Thoracic aorta (tissue), 2 donors: ENCODE data around the gene PLVAP. TPM values are rescaled to one million over a fixed set of nuclear protein-coding genes. Genes with fewer than 3 reads are reported as not detected.

Experiments used
- ATAC-seq: fragments of 150-250 bp; one replicate; pipeline ENCODE4 v1.8.0; 2017; ENCODE audit warnings: low read depth; ENCODE audit not compliant: insufficient number of reproducible peaks, low FRiP score
- DNase-seq: peaks from one replicate; pipeline ENCODE4 v3.0.0-alpha.2; 2020; ENCODE audit warnings: low spot score
- H3K27ac ChIP-seq, 2 donors: fragments of 200-600 bp; sonication (generic); 1 replicate in 1 of 2; 2 replicates in 1 of 2; pipeline ENCODE4 v1.5.1; 2016; ENCODE audit warnings: mild to moderate bottlenecking in 2 of 2, moderate library complexity in 2 of 2
- H3K27me3 ChIP-seq: fragments of 200-600 bp; sonication (generic); replicated peaks from 2 replicates; pipeline ENCODE4 v1.6.0; 2016; ENCODE audit warnings: mild to moderate bottlenecking; ENCODE audit not compliant: insufficient read depth
- H3K36me3 ChIP-seq: fragments of 200-600 bp; sonication (generic); one replicate; pipeline ENCODE4 v1.5.1; 2016
- H3K4me1 ChIP-seq, 2 donors: fragments of 200-600 bp; sonication (generic); 1 replicate in 1 of 2; 2 replicates in 1 of 2; pipeline versions ENCODE4 v1.5.1 to v1.6.0; 2016; ENCODE audit warnings: low read depth in 2 of 2, mild to moderate bottlenecking in 1 of 2; ENCODE audit not compliant: control insufficient read depth in 1 of 2
- H3K4me3 ChIP-seq: fragments of 200-600 bp; sonication (generic); 2 replicates; pipeline ENCODE4 v1.5.1; 2016; ENCODE audit warnings: mild to moderate bottlenecking
- H3K9me3 ChIP-seq: fragments of 200-600 bp; sonication (generic); 2 replicates; pipeline ENCODE4 v1.5.1; 2016
- total RNA-seq, 2 donors: library from RNA; depleted of rRNA; stranded (reverse); fragments of >200 nt; gene quantifications; one replicate each; pipeline versions ENCODE4 v1.1.0 to v1.2.3, GENCODE V29; 2016
- TF ChIP-seq, protein P1 (sequence below): fragments of 200-600 bp; sonication (generic); IDR thresholded peaks from one replicate; pipeline ENCODE4 v1.5.1; 2019; ENCODE audit warnings: antibody characterized with exemption

The PLVAP gene
- total RNA-seq, 2 donors from 2014 or later = 120 to 126 TPM

DNA sequence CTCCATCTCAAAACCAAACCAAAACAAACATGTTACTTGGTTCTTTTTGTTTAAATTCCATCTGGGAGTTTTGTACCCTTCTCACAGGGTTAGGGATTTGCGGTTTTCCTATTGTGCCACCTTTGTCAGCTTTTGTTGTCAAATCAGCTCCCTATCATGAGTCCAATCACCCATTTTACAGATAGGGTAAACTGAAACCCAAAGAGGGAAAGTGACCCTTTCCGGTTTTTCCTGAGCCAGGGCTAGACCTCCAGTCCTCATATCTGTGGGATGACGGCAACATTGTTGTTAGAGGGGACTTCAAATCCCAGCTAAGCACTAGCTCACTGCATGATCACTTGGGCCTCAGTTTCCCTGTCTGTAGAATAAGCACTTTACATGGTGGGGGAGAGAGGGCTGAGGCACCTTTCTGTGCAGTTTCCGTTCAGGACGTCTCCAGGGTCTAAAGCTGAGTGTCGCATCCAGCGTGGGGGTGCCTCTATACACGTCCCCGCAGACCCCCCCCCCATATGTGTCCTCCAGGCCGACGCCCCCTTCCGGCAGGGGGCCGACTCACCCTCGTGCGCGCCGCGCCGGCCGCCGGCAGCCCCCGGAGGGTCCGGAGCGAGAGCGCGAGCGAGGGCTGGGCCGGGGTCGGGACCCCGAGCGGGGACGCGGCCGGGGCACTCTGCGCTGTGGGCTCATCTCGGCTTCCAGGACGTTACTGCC, 13.0 kb upstream of the PLVAP start:
- peak overlapping the region; percentile 83 for H3K4me3 ChIP-seq
- H3K27me3 ChIP-seq = no peaks in the 10 kb centered on the region
- DNase-seq = no peak
- H3K36me3 ChIP-seq = no peaks in the 10 kb centered on the region
- TF ChIP-seq, protein P1, sequence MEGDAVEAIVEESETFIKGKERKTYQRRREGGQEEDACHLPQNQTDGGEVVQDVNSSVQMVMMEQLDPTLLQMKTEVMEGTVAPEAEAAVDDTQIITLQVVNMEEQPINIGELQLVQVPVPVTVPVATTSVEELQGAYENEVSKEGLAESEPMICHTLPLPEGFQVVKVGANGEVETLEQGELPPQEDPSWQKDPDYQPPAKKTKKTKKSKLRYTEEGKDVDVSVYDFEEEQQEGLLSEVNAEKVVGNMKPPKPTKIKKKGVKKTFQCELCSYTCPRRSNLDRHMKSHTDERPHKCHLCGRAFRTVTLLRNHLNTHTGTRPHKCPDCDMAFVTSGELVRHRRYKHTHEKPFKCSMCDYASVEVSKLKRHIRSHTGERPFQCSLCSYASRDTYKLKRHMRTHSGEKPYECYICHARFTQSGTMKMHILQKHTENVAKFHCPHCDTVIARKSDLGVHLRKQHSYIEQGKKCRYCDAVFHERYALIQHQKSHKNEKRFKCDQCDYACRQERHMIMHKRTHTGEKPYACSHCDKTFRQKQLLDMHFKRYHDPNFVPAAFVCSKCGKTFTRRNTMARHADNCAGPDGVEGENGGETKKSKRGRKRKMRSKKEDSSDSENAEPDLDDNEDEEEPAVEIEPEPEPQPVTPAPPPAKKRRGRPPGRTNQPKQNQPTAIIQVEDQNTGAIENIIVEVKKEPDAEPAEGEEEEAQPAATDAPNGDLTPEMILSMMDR = no peak
- ATAC-seq = no peak
- no peaks in the 10 kb centered on the region for H3K9me3 ChIP-seq
- peaks cover 3 to 18% of the 10 kb centered on the region in 2 donors for H3K4me1 ChIP-seq
- no peak overlapping the region for H3K27ac ChIP-seq

DNA sequence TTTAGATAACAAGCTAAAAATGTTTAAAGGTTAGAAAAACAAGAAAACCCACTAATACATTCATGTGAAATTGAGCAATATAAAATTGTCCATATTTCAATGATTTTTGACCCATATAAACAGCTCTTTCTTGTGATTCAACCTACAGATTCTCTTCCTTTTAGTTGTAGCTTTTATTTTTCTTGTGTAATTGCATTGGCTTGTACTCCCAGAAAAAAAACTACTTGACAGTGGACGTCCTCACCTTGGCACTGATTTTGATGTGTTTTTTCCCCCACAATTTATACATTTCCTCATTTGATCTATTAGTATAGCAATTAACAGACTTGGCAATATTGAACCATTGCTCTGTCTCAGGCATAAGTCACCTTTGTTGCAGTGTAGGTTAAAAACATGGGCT, 12.1 kb upstream of the PLVAP start:
- H3K4me1 ChIP-seq = peaks cover 3 to 18% of the 10 kb centered on the region in 2 donors
- H3K27ac ChIP-seq = no peak overlapping the region
- H3K27me3 ChIP-seq = no peaks in the 10 kb centered on the region
- no peak overlapping the region for H3K4me3 ChIP-seq
- TF ChIP-seq, protein P1 = no peak
- H3K9me3 ChIP-seq = no peaks in the 10 kb centered on the region
- no peaks in the 10 kb centered on the region for H3K36me3 ChIP-seq
- DNase-seq (no peak), ATAC-seq (no peak)

DNA sequence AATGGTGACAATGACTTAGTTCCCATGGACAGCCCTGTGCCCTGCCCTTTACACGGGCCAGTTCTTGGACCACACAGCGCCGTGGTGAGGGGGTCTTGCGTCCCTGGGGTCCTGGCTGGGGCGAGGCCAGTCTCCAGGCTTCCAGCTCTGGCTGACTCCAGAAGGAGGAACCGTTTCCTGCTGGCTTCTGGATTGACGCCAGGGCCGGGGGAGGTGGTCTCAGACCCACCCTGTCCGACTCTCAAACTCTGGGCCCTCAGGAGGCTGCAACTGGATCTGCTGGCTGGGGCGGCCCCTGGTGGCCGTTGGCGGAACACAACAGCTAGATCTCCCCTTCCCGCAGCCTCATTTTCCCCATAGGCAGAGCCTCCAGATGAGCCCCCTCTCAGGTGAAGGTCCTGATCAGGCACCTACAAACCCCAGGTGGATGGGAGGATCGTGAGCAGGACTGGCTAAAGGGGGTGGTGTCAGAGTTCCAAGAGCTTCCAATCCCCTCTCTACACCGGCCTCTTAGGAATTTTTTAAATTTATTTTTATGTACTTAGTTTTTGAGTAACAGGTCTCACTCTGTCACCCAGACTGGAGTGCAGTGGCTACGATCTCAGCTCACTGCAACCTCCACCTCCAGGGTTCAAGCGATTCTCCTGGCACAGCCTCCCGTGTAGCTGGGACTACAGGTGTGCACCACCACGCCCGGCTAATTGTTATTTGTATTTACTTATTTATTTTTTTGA, 8.9 kb upstream of the PLVAP start:
- Histone ChIP-seq H3K36me3 (no peaks in the 10 kb centered on the region), H3K27me3 (no peaks in the 10 kb centered on the region), H3K9me3 (no peaks in the 10 kb centered on the region), H3K4me1 (peaks cover 10 to 25% of the 10 kb centered on the region in 2 donors), H3K27ac (no peak overlapping the region), H3K4me3 (no peak overlapping the region)
- DNase-seq (no peak), ATAC-seq (no peak)
- TF ChIP-seq, protein P1 = peak; percentile 95

DNA sequence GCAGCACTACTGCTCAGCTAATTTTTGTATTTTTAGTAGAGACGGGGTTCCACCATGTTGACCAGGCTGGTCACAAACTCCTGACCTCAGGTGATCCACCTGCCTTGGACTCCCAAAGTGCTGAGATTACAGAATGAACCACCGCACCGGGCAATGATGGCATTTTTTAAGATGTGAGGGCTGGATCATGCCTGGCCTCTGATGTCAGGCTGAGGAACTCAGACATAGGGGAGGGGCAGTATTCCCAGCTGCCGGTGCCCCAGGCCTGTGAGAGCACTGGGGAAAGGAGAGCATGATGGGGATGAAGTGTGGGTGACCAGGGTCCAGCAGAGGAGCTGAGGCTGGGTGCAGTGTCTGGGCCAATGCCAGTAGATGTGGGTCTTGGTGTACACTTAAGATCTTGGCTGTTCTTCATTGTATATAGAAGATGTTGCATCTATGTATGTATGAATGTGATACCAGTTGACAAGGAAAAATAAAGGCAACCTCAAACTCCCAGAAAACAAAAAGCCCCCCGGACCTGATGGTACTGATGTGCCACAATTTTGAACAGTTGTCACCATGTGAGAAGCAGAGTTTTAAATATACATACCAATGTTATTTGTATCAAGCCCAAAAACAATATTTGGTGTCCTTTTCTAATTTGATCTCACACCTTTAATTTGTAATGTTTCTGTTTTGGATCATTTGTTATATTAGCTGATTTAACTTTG, 3.4 kb upstream of the PLVAP start:
- Histone ChIP-seq H3K4me1 (peaks cover 8 to 15% of the 10 kb centered on the region in 2 donors), H3K27ac (no peak overlapping the region), H3K4me3 (no peak overlapping the region), H3K36me3 (no peaks in the 10 kb centered on the region), H3K27me3 (no peaks in the 10 kb centered on the region), H3K9me3 (no peaks in the 10 kb centered on the region)
- ATAC-seq (no peak), DNase-seq (no peak)
- TF ChIP-seq, protein P1 = no peak

DNA sequence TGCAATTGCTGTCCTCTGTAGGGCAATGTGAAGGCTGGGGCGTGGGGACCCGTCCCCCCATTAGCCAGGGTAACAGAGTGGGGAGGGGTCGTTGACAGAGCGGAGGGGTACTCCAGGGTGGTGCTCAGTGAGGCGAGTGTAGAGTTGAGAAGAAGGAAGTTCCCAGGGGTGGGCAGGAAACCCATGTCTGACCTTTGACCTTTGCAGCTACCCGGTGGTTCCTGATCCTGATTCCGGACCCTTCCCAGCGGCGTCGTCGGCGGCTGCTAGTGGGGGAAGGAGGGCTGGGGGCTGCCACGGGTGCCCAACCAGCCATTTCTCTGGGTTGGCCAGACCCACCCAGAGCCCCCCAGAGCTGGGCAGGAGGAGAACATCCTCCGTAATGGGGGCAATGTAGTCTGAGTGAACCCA, 2.1 kb upstream of the PLVAP start:
- TF ChIP-seq, protein P1 = no peak
- no peak overlapping the region for H3K27ac ChIP-seq
- no peaks in the 10 kb centered on the region for H3K9me3 ChIP-seq
- no peaks in the 10 kb centered on the region for H3K27me3 ChIP-seq
- peaks cover 8 to 14% of the 10 kb centered on the region in 2 donors for H3K4me1 ChIP-seq
- H3K4me3 ChIP-seq = no peak overlapping the region
- H3K36me3 ChIP-seq = no peaks in the 10 kb centered on the region
- ATAC-seq = no peak
- no peak for DNase-seq
